GM19025 (cell line): ENCODE data around the gene ALPP.
"Not testable (repeated sequence)": the region's sequence is repeated elsewhere in the genome, so short reads cannot be mapped to it uniquely, and the experiment has no call there.

Source experiments
- ATAC-seq: cut with Tn5 transposase; IDR thresholded peaks from one replicate; pipeline ENCODE4 v1.9.1; 2021; ENCODE audit warnings: mild to moderate bottlenecking, low read depth, moderate library complexity; ENCODE audit not compliant: unreplicated experiment

ALPP gene

GRCh38 chr2:232363064-232363783, 15.3 kb upstream of the ALPP start:
- not testable (repeated sequence) for ATAC-seq

- no peak for ATAC-seq
Observed at GRCh38 chr2:232363784-232364615, 14.6 kb upstream of the ALPP start.

GRCh38 chr2:232364806-232365594, 13.6 kb upstream of the ALPP start:
- ATAC-seq = not testable (repeated sequence)

- ATAC-seq = no peak
Observed at GRCh38 chr2:232365621-232366321, 12.8 kb upstream of the ALPP start.

GRCh38 chr2:232366461-232366860, 12.1 kb upstream of the ALPP start:
- ATAC-seq = not testable (repeated sequence)

- no peak for ATAC-seq
Observed at GRCh38 chr2:232367016-232367415, 11.5 kb upstream of the ALPP start.

GRCh38 chr2:232367591-232368233, 10.8 kb upstream of the ALPP start:
- no peak for ATAC-seq

- no peak for ATAC-seq
Observed at GRCh38 chr2:232368311-232368731, 10.2 kb upstream of the ALPP start.

- no peak for ATAC-seq
Observed at GRCh38 chr2:232369126-232369951, 9.2 kb upstream of the ALPP start.

GRCh38 chr2:232370007-232370406, 8.5 kb upstream of the ALPP start:
- not testable (repeated sequence) for ATAC-seq

- no peak for ATAC-seq
Observed at GRCh38 chr2:232372231-232373208, 6.0 kb upstream of the ALPP start.

GRCh38 chr2:232374356-232374755, 4.2 kb upstream of the ALPP start:
- ATAC-seq = no peak

- ATAC-seq = no peak
Observed at GRCh38 chr2:232375164-232375563, 3.4 kb upstream of the ALPP start.

GRCh38 chr2:232376260-232376659, 2.3 kb upstream of the ALPP start:
- no peak for ATAC-seq

GRCh38 chr2:232376713-232377112, 1.8 kb upstream of the ALPP start:
- no peak for ATAC-seq

- ATAC-seq = no peak
Observed at GRCh38 chr2:232377319-232377718, 1.2 kb upstream of the ALPP start.

- ATAC-seq = no peak
Observed at GRCh38 chr2:232377841-232378734, 463 bp upstream of the ALPP start.
